ENCODE results near the gene AGMO. TPM values are rescaled to one million over a fixed set of nuclear protein-coding genes. Genes with fewer than 3 reads are reported as not detected.

AGMO gene
- polyA plus RNA-seq, 1 experiment, result not detected

GRCh38 chr7:15317215-15317614, 244.6 kb downstream of the AGMO start:
- H3K4me3 ChIP-seq (ENCODE audit: low read depth, low read length), result no peak overlapping the region
- no peak for TF ChIP-seq CTCF (IDR thresholded peaks at IDR 0.05; ENCODE audit: insufficient read depth, low read depth, low read length)
- no peaks in the 10 kb centered on the region for H3K36me3 ChIP-seq (ENCODE audit: control insufficient read depth, insufficient read depth, low read length)
- H3K27me3 ChIP-seq (ENCODE audit: control insufficient read depth, insufficient read depth, low read length), result no peaks in the 10 kb centered on the region
- ChIA-PET CTCF (no interaction called here), POLR2A (no interaction called here)
- no peak for DNase-seq (ENCODE audit: low read depth)

- POLR2A ChIA-PET, result no interaction called here
- no peak overlapping the region for H3K4me3 ChIP-seq (ENCODE audit: low read depth, low read length)
- no peaks in the 10 kb centered on the region for H3K36me3 ChIP-seq (ENCODE audit: control insufficient read depth, insufficient read depth, low read length)
- CTCF ChIA-PET, result no interaction called here
- no peak for DNase-seq (ENCODE audit: low read depth)
- H3K27me3 ChIP-seq (ENCODE audit: control insufficient read depth, insufficient read depth, low read length), result no peaks in the 10 kb centered on the region
- TF ChIP-seq CTCF (IDR thresholded peaks at IDR 0.05; ENCODE audit: insufficient read depth, low read depth, low read length), result no peak
Observed at GRCh38 chr7:15315678-15316077, 246.1 kb downstream of the AGMO start.

- Histone ChIP-seq H3K27me3 (ENCODE audit: control insufficient read depth, insufficient read depth, low read length) (no peaks in the 10 kb centered on the region), H3K4me3 (ENCODE audit: low read depth, low read length) (no peak overlapping the region), H3K36me3 (ENCODE audit: control insufficient read depth, insufficient read depth, low read length) (no peaks in the 10 kb centered on the region)
- POLR2A ChIA-PET, result no interaction called here
- no peak for TF ChIP-seq CTCF (IDR thresholded peaks at IDR 0.05; ENCODE audit: insufficient read depth, low read depth, low read length)
- CTCF ChIA-PET, result interaction anchor here (0.8 kb wide), 1 partner anchor 783 kb away, joined by 4 read pairs; no protein-coding TSS in a partner anchor
- DNase-seq (ENCODE audit: low read depth), result no peak
Observed at GRCh38 chr7:15314922-15315321, 246.9 kb downstream of the AGMO start.

- ChIA-PET POLR2A (no interaction called here), CTCF (no interaction called here)
- no peak overlapping the region for H3K4me3 ChIP-seq (ENCODE audit: low read depth, low read length)
- H3K27me3 ChIP-seq (ENCODE audit: control insufficient read depth, insufficient read depth, low read length), result no peaks in the 10 kb centered on the region
- no peaks in the 10 kb centered on the region for H3K36me3 ChIP-seq (ENCODE audit: control insufficient read depth, insufficient read depth, low read length)
- TF ChIP-seq CTCF (IDR thresholded peaks at IDR 0.05; ENCODE audit: insufficient read depth, low read depth, low read length), result no peak
- no peak for DNase-seq (ENCODE audit: low read depth)
Observed at GRCh38 chr7:15313361-15313760, 248.5 kb downstream of the AGMO start.

- Histone ChIP-seq H3K4me3 (ENCODE audit: low read depth, low read length) (no peak overlapping the region), H3K36me3 (ENCODE audit: control insufficient read depth, insufficient read depth, low read length) (no peaks in the 10 kb centered on the region), H3K27me3 (ENCODE audit: control insufficient read depth, insufficient read depth, low read length) (no peaks in the 10 kb centered on the region)
- TF ChIP-seq CTCF (IDR thresholded peaks at IDR 0.05; ENCODE audit: insufficient read depth, low read depth, low read length), result no peak
- CTCF ChIA-PET, result interaction anchor here (1.5 kb wide), 1 partner anchor 18 kb away, joined by 3 read pairs; no protein-coding TSS in a partner anchor
- POLR2A ChIA-PET, result no interaction called here
- DNase-seq (ENCODE audit: low read depth), result no peak
Observed at GRCh38 chr7:15309872-15310271, 251.9 kb downstream of the AGMO start.
